SK-N-SH treated with all-trans-retinoic acid at 6 μM for 48 hours (cell line): ENCODE results near the gene UBE2S.

Experiments used
- OSR1 ChIP-seq: fragments of 250-450 bp; sonication (Bioruptor Pico); IDR thresholded peaks from 2 replicates; pipeline ENCODE4 v1.8.0; 2022; ENCODE audit warnings: moderate library complexity, mild to moderate bottlenecking, inconsistent platforms
- TCF4 ChIP-seq: fragments of 250-450 bp; sonication (Bioruptor Pico); IDR thresholded peaks from 2 replicates; pipeline ENCODE4 v1.8.0; 2021; ENCODE audit warnings: mild to moderate bottlenecking, moderate library complexity, borderline replicate concordance

DNA sequence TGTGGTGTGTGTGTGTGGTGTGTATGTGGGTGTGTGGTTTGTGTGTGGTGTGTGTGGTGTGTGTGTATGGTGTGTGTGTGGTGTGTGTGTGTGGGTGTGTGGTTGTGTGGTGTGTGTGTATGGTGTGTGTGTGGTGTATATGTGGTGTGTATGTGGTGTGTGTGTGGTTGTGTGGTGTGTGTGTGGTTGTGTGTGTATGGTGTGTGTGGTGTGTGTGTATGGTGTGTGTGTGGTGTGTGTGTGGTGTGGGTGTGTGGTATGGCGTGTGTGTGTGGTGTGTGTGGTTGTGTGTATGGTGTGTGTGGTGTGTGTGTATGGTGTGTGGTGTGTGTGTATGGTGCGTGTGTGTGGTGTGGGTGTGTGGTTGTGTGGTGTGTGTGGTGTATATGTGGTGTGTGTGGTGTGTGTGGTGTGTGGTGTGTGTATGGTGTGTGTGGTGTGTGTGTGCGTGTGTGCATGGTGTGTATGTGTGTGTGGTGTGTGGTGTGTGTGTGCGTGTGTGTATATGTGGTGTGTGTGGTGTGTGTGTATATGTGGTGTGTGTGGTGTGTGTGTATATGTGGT, 26.9 kb upstream of the UBE2S start:
- TF ChIP-seq OSR1 (CRISPR knock-in tag) = no peak
- no peak for TF ChIP-seq TCF4 (CRISPR knock-in tag)
